Ovary (tissue), 3 donors: ENCODE measurements around the gene FIGNL1.

Experiments
- POLR2A ChIP-seq: fragments of 450-650 bp; IDR thresholded peaks from one replicate; pipeline ENCODE4 v1.6.1; 2017; ENCODE audit warnings: antibody characterized with exemption, mild to moderate bottlenecking, moderate library complexity
- TF ChIP-seq, protein P1 (sequence below), 3 donors: fragments of 450-650 bp in 2 of 3; fragments of 200-600 bp in 1 of 3; IDR thresholded peaks; one replicate each; pipeline versions ENCODE4 v1.5.1 to v1.8.0; 2016 to 2022; ENCODE audit warnings: antibody characterized with exemption in 3 of 3, mild to moderate bottlenecking in 1 of 3
- donor health status: DM: no; HTN: no; CAD: no.

DNA sequence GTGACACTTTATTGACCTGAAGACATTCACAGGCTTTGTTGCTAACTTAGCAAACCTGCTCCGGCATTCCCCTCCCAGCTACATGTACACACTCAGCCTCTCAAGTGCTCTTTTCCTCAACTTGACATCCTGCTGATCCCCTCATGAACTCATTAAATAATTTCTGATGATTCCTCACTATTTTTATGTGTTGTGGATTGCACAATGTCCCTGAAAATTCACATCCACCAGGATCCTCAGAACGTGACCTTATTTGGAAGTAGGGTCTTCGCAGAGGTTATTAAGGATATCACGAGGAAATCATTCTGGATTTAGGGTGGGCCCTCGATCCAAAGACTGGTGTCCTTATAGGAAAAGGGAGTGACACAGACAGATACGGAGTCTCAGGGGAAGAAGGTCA lies 27.3 kb downstream of the FIGNL1 start:
- TF ChIP-seq, protein P1, sequence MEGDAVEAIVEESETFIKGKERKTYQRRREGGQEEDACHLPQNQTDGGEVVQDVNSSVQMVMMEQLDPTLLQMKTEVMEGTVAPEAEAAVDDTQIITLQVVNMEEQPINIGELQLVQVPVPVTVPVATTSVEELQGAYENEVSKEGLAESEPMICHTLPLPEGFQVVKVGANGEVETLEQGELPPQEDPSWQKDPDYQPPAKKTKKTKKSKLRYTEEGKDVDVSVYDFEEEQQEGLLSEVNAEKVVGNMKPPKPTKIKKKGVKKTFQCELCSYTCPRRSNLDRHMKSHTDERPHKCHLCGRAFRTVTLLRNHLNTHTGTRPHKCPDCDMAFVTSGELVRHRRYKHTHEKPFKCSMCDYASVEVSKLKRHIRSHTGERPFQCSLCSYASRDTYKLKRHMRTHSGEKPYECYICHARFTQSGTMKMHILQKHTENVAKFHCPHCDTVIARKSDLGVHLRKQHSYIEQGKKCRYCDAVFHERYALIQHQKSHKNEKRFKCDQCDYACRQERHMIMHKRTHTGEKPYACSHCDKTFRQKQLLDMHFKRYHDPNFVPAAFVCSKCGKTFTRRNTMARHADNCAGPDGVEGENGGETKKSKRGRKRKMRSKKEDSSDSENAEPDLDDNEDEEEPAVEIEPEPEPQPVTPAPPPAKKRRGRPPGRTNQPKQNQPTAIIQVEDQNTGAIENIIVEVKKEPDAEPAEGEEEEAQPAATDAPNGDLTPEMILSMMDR (IDR thresholded peaks at IDR 0.05): no peak
- TF ChIP-seq POLR2A: no peak
